Calu3 (cell line): ENCODE data around the gene ROS1. TPM values are rescaled to one million over a fixed set of nuclear protein-coding genes. Genes with fewer than 3 reads are reported as not detected.

Experiments used
- BruUV-seq: library from RNA; stranded (reverse); fragments of 400-500 nt; replicated peaks from 2 replicates; lab custom pipeline; 2021; lab: Mats Ljungman, UMichigan
- CTCF ChIA-PET: fragments of 300-600 bp; sonication (Branson Sonifier 250); formaldehyde crosslinking; loops from one replicate; lab custom pipeline; 2022; ENCODE audit warnings: antibody characterized with exemption; lab: Charles Lee
- DNase-seq: peaks from one replicate; pipeline ENCODE4 v3.0.0; 2022
- H3K27ac Mint-ChIP-seq: one replicate; pipeline ENCODE4 v1.8.0; 2022; ENCODE audit warnings: mixed read lengths; ENCODE audit not compliant: unreplicated experiment
- H3K27me3 Mint-ChIP-seq: one replicate; pipeline ENCODE4 v1.8.0; 2022; ENCODE audit warnings: mixed read lengths; ENCODE audit not compliant: unreplicated experiment
- H3K36me3 Mint-ChIP-seq: one replicate; pipeline ENCODE4 v1.8.0; 2022; ENCODE audit warnings: mild to moderate bottlenecking, moderate library complexity, mixed read lengths; ENCODE audit not compliant: insufficient read depth, unreplicated experiment
- H3K4me1 Mint-ChIP-seq: one replicate; pipeline ENCODE4 v1.8.0; 2022; ENCODE audit warnings: mild to moderate bottlenecking, low read depth, mixed read lengths; ENCODE audit not compliant: unreplicated experiment
- H3K4me3 Mint-ChIP-seq: one replicate; pipeline ENCODE4 v1.8.0; 2022; ENCODE audit warnings: mild to moderate bottlenecking, low read depth, moderate library complexity, mixed read lengths; ENCODE audit not compliant: unreplicated experiment
- H3K9me3 Mint-ChIP-seq: one replicate; pipeline ENCODE4 v1.8.0; 2022; ENCODE audit warnings: low read depth, mixed read lengths; ENCODE audit not compliant: unreplicated experiment
- intact Hi-C: fragments of 100-400 bp; cut with micrococcal nuclease; formaldehyde crosslinking; loops from one replicate; pipeline ENCODE4 v1.10.0; 2022; ENCODE audit not compliant: unreplicated experiment
- total RNA-seq: library from RNA; stranded (reverse); gene quantifications from 2 replicates; pipeline ENCODE4 v1.2.3, GENCODE V29; 2022
- TF ChIP-seq, protein P1 (sequence below): fragments of 200-600 bp; IDR thresholded peaks from one replicate; pipeline ENCODE4 v1.8.0; 2022; ENCODE audit warnings: antibody characterized with exemption; ENCODE audit not compliant: unreplicated experiment

The ROS1 gene
- total RNA-seq, 1 experiment from 2014 or later = 8.1 TPM

DNA sequence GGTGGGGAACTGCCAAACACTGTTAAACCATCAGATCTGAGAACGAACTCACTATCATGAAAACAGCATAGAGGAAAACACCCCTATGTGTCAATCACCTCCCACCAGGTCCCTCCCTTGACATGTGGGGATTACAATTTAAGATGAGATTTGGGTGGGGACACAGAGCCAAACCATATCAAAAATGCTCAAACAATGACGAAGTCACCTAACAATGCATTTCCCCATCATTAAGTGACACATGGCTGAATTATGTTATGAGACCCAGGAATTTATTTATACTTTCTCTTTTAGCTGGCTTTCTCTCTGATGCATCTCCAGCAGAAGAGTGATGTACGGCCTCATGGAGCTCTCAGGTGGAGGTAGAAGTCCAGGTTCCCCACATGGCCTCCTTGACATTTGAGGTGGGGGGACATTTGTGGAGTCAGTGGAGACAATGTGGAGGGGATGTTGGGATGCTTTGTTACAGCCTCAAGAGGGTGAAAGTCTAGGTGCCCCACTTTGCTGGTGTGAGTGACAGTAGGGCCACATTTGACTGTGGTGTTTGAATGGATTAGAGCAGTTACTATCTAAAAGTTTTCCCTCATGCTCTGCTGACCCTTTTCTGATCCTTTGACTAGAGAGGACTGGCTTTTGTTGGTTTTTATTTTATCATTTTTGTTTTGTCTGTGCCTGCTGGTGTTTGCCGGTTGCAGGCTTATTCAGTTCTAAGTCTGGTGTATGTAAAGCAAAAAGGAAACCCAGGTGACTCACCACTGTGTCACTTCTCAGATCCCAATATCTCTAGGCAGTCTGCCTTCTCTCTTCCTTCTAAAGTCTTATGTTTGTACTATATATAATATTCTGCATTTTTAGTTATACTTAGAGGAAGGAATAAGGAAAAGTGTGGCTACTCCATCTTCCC is 38.3 kb upstream of the ROS1 start:
- Mint-ChIP-seq H3K27me3 (no peaks in the 10 kb centered on the region), H3K36me3 (no peaks in the 10 kb centered on the region), H3K9me3 (no peaks in the 10 kb centered on the region), H3K4me1 (peaks cover 29% of the 10 kb centered on the region), H3K4me3 (no peak overlapping the region), H3K27ac (peak overlapping the region; percentile 4)
- no TSS peak for BruUV-seq
- intact Hi-C loops = no loop called here
- CTCF ChIA-PET = interaction anchor here (1.0 kb wide), 1 partner anchor 14 kb away, joined by 6 read pairs; no protein-coding TSS in a partner anchor
- DNase-seq = no peak
- TF ChIP-seq, protein P1, sequence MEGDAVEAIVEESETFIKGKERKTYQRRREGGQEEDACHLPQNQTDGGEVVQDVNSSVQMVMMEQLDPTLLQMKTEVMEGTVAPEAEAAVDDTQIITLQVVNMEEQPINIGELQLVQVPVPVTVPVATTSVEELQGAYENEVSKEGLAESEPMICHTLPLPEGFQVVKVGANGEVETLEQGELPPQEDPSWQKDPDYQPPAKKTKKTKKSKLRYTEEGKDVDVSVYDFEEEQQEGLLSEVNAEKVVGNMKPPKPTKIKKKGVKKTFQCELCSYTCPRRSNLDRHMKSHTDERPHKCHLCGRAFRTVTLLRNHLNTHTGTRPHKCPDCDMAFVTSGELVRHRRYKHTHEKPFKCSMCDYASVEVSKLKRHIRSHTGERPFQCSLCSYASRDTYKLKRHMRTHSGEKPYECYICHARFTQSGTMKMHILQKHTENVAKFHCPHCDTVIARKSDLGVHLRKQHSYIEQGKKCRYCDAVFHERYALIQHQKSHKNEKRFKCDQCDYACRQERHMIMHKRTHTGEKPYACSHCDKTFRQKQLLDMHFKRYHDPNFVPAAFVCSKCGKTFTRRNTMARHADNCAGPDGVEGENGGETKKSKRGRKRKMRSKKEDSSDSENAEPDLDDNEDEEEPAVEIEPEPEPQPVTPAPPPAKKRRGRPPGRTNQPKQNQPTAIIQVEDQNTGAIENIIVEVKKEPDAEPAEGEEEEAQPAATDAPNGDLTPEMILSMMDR = no peak

- no peaks in the 10 kb centered on the region for H3K27me3 Mint-ChIP-seq
- BruUV-seq = no TSS peak
- peaks cover 26% of the 10 kb centered on the region for H3K4me1 Mint-ChIP-seq
- TF ChIP-seq, protein P1 = no peak
- H3K9me3 Mint-ChIP-seq = no peaks in the 10 kb centered on the region
- no peaks in the 10 kb centered on the region for H3K36me3 Mint-ChIP-seq
- CTCF ChIA-PET = interaction anchor here (0.6 kb wide), 1 partner anchor 19 kb away, joined by 5 read pairs; no protein-coding TSS in a partner anchor
- no peak overlapping the region for H3K27ac Mint-ChIP-seq
- H3K4me3 Mint-ChIP-seq = no peak overlapping the region
- DNase-seq = no peak
- intact Hi-C loops = loop anchor here (5.0 kb wide), 1 partner anchor 33 kb away; no protein-coding TSS in a partner anchor
These were observed 33.6 kb upstream of the ROS1 start for GRCh38 chr6:117459204-117459944.

DNA sequence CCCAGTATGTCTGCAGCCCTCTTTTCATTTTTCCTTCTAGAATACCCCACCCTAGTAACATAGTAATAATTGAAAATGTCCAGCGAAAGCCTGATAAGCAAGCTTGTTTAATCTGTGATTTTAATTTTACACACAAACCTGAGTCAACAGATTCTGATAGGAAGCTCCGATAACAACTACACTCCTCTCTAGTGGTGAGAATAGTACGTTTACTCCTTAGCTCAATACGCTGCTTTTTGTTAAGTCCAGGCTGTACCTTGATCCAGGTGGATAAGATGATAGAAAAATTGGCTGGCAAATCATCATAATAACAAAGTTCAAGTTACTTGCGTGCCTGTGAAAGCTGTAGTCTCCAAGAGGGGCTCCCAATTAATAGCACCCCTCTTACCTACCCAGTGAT is 31.3 kb upstream of the ROS1 start:
- peaks cover 14% of the 10 kb centered on the region for H3K4me1 Mint-ChIP-seq
- no peak overlapping the region for H3K27ac Mint-ChIP-seq
- no TSS peak for BruUV-seq
- H3K27me3 Mint-ChIP-seq = no peaks in the 10 kb centered on the region
- CTCF ChIA-PET = no interaction called here
- H3K4me3 Mint-ChIP-seq = no peak overlapping the region
- intact Hi-C loops = loop anchor here (5.0 kb wide), 1 partner anchor 35 kb away; no protein-coding TSS in a partner anchor
- DNase-seq = no peak
- no peaks in the 10 kb centered on the region for H3K36me3 Mint-ChIP-seq
- TF ChIP-seq, protein P1 = no peak
- H3K9me3 Mint-ChIP-seq = no peaks in the 10 kb centered on the region

GRCh38 chr6:117456250-117456649 is 30.5 kb upstream of the ROS1 start:
- no peak overlapping the region for H3K27ac Mint-ChIP-seq

More at GRCh38 chr6:117456250-117456649, 30.5 kb upstream of the ROS1 start:
- H3K4me1 Mint-ChIP-seq = peaks cover 21% of the 10 kb centered on the region
- no peaks in the 10 kb centered on the region for H3K27me3 Mint-ChIP-seq
- intact Hi-C loops = loop anchor here (5.0 kb wide), 1 partner anchor 36 kb away; no protein-coding TSS in a partner anchor
- CTCF ChIA-PET = interaction anchor here (1.2 kb wide), 1 partner anchor 31 kb away, joined by 4 read pairs; the partner anchor contains the start of gene ROS1
- no TSS peak for BruUV-seq
- TF ChIP-seq, protein P1 = no peak
- no peaks in the 10 kb centered on the region for H3K9me3 Mint-ChIP-seq
- no peak for DNase-seq
- H3K36me3 Mint-ChIP-seq = no peaks in the 10 kb centered on the region
- no peak overlapping the region for H3K4me3 Mint-ChIP-seq
